ENCODE data around the gene PYGL.

The PYGL gene

DNA sequence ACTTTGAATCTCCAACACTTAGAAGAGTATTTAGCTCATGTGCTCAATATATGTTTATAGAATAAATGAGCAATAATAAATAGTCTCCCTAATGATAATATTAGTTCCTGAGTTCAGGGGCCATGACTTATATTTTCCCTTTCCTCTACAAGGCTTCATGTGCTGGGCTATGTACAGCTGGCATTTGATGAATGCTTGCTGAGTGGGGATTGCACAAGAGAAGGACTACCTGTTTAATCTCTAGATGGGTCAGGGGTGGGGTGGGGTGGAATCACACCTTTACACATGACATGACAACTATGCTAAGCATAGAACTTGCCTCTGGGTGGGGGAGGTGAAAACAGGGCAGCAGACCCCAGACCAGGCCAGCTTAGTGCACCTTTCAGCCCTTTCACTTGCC is 80.0 kb downstream of the PYGL start:
- Histone ChIP-seq H3K9me3 (no peaks in the 10 kb centered on the region), H3K4me3 (no peak overlapping the region), H3K36me3 (no peaks in the 10 kb centered on the region), H3K27ac (no peak overlapping the region), H3K4me1 (peaks cover 0 to 8% (median 2%) of the 10 kb centered on the region in 4 donors), H3K27me3 (no peaks in the 10 kb centered on the region)
- intact Hi-C loops (cut with DNase I; ENCODE audit: low total_unique reads), result no loop called here
- no peak for DNase-seq
- TF ChIP-seq, protein P1, sequence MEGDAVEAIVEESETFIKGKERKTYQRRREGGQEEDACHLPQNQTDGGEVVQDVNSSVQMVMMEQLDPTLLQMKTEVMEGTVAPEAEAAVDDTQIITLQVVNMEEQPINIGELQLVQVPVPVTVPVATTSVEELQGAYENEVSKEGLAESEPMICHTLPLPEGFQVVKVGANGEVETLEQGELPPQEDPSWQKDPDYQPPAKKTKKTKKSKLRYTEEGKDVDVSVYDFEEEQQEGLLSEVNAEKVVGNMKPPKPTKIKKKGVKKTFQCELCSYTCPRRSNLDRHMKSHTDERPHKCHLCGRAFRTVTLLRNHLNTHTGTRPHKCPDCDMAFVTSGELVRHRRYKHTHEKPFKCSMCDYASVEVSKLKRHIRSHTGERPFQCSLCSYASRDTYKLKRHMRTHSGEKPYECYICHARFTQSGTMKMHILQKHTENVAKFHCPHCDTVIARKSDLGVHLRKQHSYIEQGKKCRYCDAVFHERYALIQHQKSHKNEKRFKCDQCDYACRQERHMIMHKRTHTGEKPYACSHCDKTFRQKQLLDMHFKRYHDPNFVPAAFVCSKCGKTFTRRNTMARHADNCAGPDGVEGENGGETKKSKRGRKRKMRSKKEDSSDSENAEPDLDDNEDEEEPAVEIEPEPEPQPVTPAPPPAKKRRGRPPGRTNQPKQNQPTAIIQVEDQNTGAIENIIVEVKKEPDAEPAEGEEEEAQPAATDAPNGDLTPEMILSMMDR (IDR thresholded peaks at IDR 0.05), result no peak

DNA sequence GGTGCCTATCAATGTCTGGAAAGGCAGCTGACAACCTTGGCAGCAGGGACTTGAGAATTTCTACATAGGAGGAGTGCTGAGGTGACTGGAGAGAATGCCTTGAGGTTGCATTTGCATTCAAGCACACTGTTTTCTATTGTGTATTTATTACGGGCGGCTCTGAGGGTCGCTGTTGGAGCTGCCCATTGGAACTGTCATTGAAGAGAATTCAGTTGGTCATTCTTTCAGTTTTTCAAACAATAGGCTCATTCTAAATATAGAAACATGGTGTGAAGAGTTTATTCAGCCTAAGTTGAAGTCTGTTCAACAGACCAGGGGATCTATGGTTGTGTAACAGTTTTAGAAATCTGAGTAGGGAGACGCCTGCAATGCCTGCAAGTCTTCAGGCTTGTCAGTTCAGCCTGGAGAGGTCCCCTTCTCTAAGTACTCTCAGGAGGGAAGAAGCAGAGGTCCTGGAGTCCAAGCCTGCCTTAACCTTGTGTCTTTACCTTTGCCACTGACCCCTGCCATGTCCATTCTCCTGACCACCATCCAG is 82.2 kb downstream of the PYGL start:
- TF ChIP-seq, protein P1 (IDR thresholded peaks at IDR 0.05), result no peak
- Histone ChIP-seq H3K27me3 (no peaks in the 10 kb centered on the region), H3K4me1 (peaks cover 0 to 9% (median 2%) of the 10 kb centered on the region in 4 donors), H3K36me3 (no peaks in the 10 kb centered on the region), H3K4me3 (no peak overlapping the region), H3K9me3 (no peaks in the 10 kb centered on the region), H3K27ac (no peak overlapping the region)
- no peak for DNase-seq
- intact Hi-C loops (cut with DNase I; ENCODE audit: low total_unique reads), result no loop called here

GRCh38 chr14:50860478-50861086 is 83.7 kb downstream of the PYGL start:
- H3K4me3 ChIP-seq, result peak overlapping the region; percentile 54 to 58
- no peaks in the 10 kb centered on the region for H3K9me3 ChIP-seq
- intact Hi-C loops (cut with DNase I; ENCODE audit: low total_unique reads), result no loop called here
- no peaks in the 10 kb centered on the region for H3K36me3 ChIP-seq
- TF ChIP-seq, protein P1 (IDR thresholded peaks at IDR 0.05), result peak; percentile 47 to 79
- peaks cover 0 to 9% (median 2%) of the 10 kb centered on the region in 4 donors for H3K4me1 ChIP-seq
- peak; percentile 81 to 88 for DNase-seq
- peak overlapping the region; percentile 22 to 38 for H3K27ac ChIP-seq
- no peaks in the 10 kb centered on the region for H3K27me3 ChIP-seq

GRCh38 chr14:50859296-50859624 is 85.0 kb downstream of the PYGL start:
- Histone ChIP-seq H3K27me3 (no peaks in the 10 kb centered on the region), H3K36me3 (no peaks in the 10 kb centered on the region)
- intact Hi-C loops (cut with DNase I; ENCODE audit: low total_unique reads), result no loop called here

GRCh38 chr14:50856660-50857059 is 87.6 kb downstream of the PYGL start:
- Histone ChIP-seq H3K27me3 (no peaks in the 10 kb centered on the region), H3K9me3 (no peaks in the 10 kb centered on the region), H3K36me3 (no peaks in the 10 kb centered on the region), H3K4me3 (no peak overlapping the region), H3K27ac (no peak overlapping the region), H3K4me1 (peaks cover 0 to 9% (median 2%) of the 10 kb centered on the region in 4 donors)
- no peak for DNase-seq
- TF ChIP-seq, protein P1 (IDR thresholded peaks at IDR 0.05), result no peak
- intact Hi-C loops (cut with DNase I; ENCODE audit: low total_unique reads), result no loop called here

More at GRCh38 chr14:50859296-50859624, 85.0 kb downstream of the PYGL start:
- TF ChIP-seq, protein P1 (IDR thresholded peaks at IDR 0.05), result no peak
- Histone ChIP-seq H3K27ac (peak overlapping the region in 1 of 2 donors; percentile 38), H3K9me3 (no peaks in the 10 kb centered on the region), H3K4me1 (peaks cover 0 to 9% (median 2%) of the 10 kb centered on the region in 4 donors), H3K4me3 (peak overlapping the region; percentile 54 to 58)
- no peak for DNase-seq

Measured in tibial artery (tissue), 4 donors.